GM12878 (cell line): Measurements from ENCODE around the gene ITK. TPM values are rescaled to one million over a fixed set of nuclear protein-coding genes. Genes with fewer than 3 reads are reported as not detected.

Source experiments
- ATF7 ChIP-seq: fragments of 450-650 bp; IDR thresholded peaks from 2 replicates; pipeline ENCODE4 v1.6.1; 2016; ENCODE audit warnings: low read depth, mild to moderate bottlenecking
- CREB1 ChIP-seq: IDR thresholded peaks from 2 replicates; pipeline ENCODE4 v1.6.1; 2012; ENCODE audit warnings: low read depth, mild to moderate bottlenecking, inconsistent platforms
- EP300 ChIP-seq, 2 experiments: fragments of 150-350 bp in 1 of 2; IDR thresholded peaks; 2 replicates each; pipeline ENCODE4 v1.6.1; 2011 to 2012; ENCODE audit warnings: low read depth in 2 of 2, low read length in 2 of 2, borderline replicate concordance in 1 of 2, improper control_type of control experiment in 1 of 2, inconsistent platforms in 1 of 2; ENCODE audit not compliant: control insufficient read depth in 1 of 2
- ESRRA ChIP-seq: IDR thresholded peaks from 2 replicates; pipeline ENCODE4 v1.6.1; 2012; ENCODE audit warnings: mild to moderate bottlenecking, low read length, improper control_type of control experiment
- ETV6 ChIP-seq, 2 experiments: fragments of 450-650 bp in 1 of 2; IDR thresholded peaks in 1 of 2; conservative IDR thresholded peaks in 1 of 2; 2 replicates each; pipeline ENCODE4 v1.6.1; 2014; ENCODE audit warnings: antibody characterized with exemption in 1 of 2, borderline replicate concordance in 1 of 2, low read depth in 1 of 2, mild to moderate bottlenecking in 1 of 2, moderate library complexity in 1 of 2
- FOXK2 ChIP-seq: fragments of 450-650 bp; IDR thresholded peaks from 2 replicates; pipeline ENCODE4 v1.6.1; 2017; ENCODE audit warnings: mild to moderate bottlenecking, moderate library complexity
- MEF2B ChIP-seq: fragments of 450-650 bp; IDR thresholded peaks from 2 replicates; pipeline ENCODE4 v1.6.1; 2018; ENCODE audit warnings: mild to moderate bottlenecking, moderate library complexity; ENCODE audit not compliant: partially characterized antibody, poor library complexity, severe bottlenecking
- NBN ChIP-seq: fragments of 450-650 bp; IDR thresholded peaks from 2 replicates; pipeline ENCODE4 v1.6.1; 2016
- NFYA ChIP-seq: IDR thresholded peaks from 2 replicates; pipeline ENCODE4 v1.6.1; 2011; ENCODE audit warnings: low read depth, mild to moderate bottlenecking, low read length, improper control_type of control experiment, borderline replicate concordance
- RAD21 ChIP-seq: IDR thresholded peaks from 2 replicates; pipeline ENCODE4 v1.6.1; 2011; ENCODE audit warnings: mild to moderate bottlenecking, low read depth, low read length, moderate library complexity; ENCODE audit not compliant: insufficient read depth
- REST ChIP-seq: IDR thresholded peaks from 2 replicates; pipeline ENCODE4 v1.6.1; 2012; ENCODE audit warnings: mild to moderate bottlenecking, low read depth, low read length
- SPI1 ChIP-seq: IDR thresholded peaks from 2 replicates; pipeline ENCODE4 v1.6.1; 2011; ENCODE audit warnings: low read depth, mild to moderate bottlenecking, low read length, moderate library complexity, borderline replicate concordance; ENCODE audit not compliant: insufficient read depth
- SRF ChIP-seq, 2 experiments: IDR thresholded peaks; 2 replicates each; pipeline ENCODE4 v1.6.1; 2011; ENCODE audit warnings: low read depth in 2 of 2, low read length in 2 of 2, mild to moderate bottlenecking in 1 of 2, moderate library complexity in 1 of 2
- TCF12 ChIP-seq: IDR thresholded peaks from 2 replicates; pipeline ENCODE4 v1.6.1; 2011; ENCODE audit warnings: low read depth, mild to moderate bottlenecking, low read length
- ZBED1 ChIP-seq: IDR thresholded peaks from 2 replicates; pipeline ENCODE4 v1.6.1; 2016; ENCODE audit warnings: borderline replicate concordance
- ZNF687 ChIP-seq: fragments of 450-650 bp; IDR thresholded peaks from 2 replicates; pipeline ENCODE4 v1.6.1; 2017; ENCODE audit warnings: mild to moderate bottlenecking, moderate library complexity
- polyA plus RNA-seq, 11 experiments: library from polyadenylated mRNA; depleted of rRNA in 4 of 11; unstranded in 6 of 11; stranded (reverse) in 5 of 11; fragments of >200 nt; fragmentation: Nextera tagmentation in 4 of 11; fragmentation: Illumina TruSeq in 1 of 11; extraction: Ambion mirVana in 4 of 11; extraction: Trizol in 1 of 11; gene quantifications; 1 replicate in 1 of 11; 2 replicates in 10 of 11; pipeline versions ENCODE4 v1.2.1 to v1.2.3, GENCODE V29; 2011 to 2016; ENCODE audit warnings: inconsistent platforms in 2 of 11, missing spikeins in 2 of 11, low read depth in 1 of 11
- total RNA-seq, 4 experiments: library from RNA; depleted of rRNA in 3 of 4; stranded (reverse); fragments of >200 nt in 3 of 4; fragmentation: Illumina TruSeq in 1 of 4; extraction: Trizol in 1 of 4; gene quantifications; 2 replicates each; pipeline versions ENCODE4 v1.2.1 to v1.2.3, GENCODE V29; 2013 to 2021
- TF ChIP-seq, protein P1 (sequence below): fragments of 450-650 bp; IDR thresholded peaks from 2 replicates; pipeline ENCODE4 v1.6.1; 2017; ENCODE audit warnings: mild to moderate bottlenecking, low read depth, inconsistent platforms; ENCODE audit not compliant: poor library complexity, severe bottlenecking
- TF ChIP-seq, protein P2 (sequence below), 3 experiments: IDR thresholded peaks in 2 of 3; conservative IDR thresholded peaks in 1 of 3; 2 replicates each; pipeline ENCODE4 v1.5.1; 2011; ENCODE audit warnings: low read depth in 3 of 3, low read length in 3 of 3, mild to moderate bottlenecking in 3 of 3, control low read depth in 2 of 3, moderate library complexity in 2 of 3, inconsistent platforms in 1 of 3, mixed read lengths in 1 of 3; ENCODE audit not compliant: control insufficient read depth in 2 of 3, insufficient read depth in 1 of 3; ENCODE audit errors: extremely low read depth in 1 of 3

The ITK gene
- total and polyA plus RNA-seq, 10 of the 15 experiments (the other 5 are each of a cell fraction or from before 2014, with no cell fraction given), result 0.05 to 2.4 (median 0.76) TPM

DNA sequence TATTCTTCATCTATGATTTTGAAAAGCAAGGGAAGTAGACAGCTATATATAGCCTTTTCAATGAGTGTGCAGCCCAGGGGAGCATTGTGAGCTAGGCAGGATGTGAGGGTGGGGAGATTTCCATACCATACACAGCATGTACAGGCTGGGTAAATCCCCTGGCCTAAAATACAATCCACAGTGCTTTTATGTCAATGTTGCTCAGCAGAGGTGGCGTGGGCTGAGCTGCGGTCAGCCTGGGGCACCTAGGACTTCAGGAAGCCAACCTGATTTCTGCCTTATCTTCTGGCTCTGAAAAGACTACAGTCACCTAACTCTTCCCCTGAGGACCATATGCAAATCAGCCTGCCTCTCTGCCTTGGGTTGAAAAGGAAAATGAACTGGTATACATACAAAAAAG, 8.2 kb upstream of the ITK start (continued):
- TF ChIP-seq REST (no peak), NFYA (no peak), NBN (peak; percentile 95), ATF7 (peak; percentile 89), ETV6 (conservative IDR thresholded peaks at IDR 0.05 in 1 of 2, IDR thresholded peaks at IDR 0.05 in 1 of 2; ENCODE audit: borderline replicate concordance in 1 of 2, low read depth in 1 of 2) (peak in 1 of 2 experiments; percentile 82; a peak in 2 of 4 replicates), FOXK2 (no peak), ZNF687 (peak; percentile 29; the same call in 1 of the 2 replicates), MEF2B (peak; percentile 96), SPI1 (0 out of 2 replicates have a peak, but pooled peaks have one; percentile 18), ZBED1 (peak; percentile 95; the same call in 1 of the 2 replicates), CREB1 (peak; percentile 72), SRF (IDR thresholded peaks at IDR 0.05; ENCODE audit: low read depth in 2 of 2, low read length in 2 of 2) (no peak), TCF12 (peak; percentile 78; the same call in 1 of the 2 replicates), RAD21 (0 out of 2 replicates have a peak, but pooled peaks have one; percentile 30), EP300 (IDR thresholded peaks at IDR 0.05; ENCODE audit: borderline replicate concordance in 1 of 2, control insufficient read depth in 1 of 2, low read depth in 2 of 2, low read length in 2 of 2) (peak; percentile 88 to 94; a peak in 3 of 4 replicates), ESRRA (no peak)
- TF ChIP-seq, protein P1, sequence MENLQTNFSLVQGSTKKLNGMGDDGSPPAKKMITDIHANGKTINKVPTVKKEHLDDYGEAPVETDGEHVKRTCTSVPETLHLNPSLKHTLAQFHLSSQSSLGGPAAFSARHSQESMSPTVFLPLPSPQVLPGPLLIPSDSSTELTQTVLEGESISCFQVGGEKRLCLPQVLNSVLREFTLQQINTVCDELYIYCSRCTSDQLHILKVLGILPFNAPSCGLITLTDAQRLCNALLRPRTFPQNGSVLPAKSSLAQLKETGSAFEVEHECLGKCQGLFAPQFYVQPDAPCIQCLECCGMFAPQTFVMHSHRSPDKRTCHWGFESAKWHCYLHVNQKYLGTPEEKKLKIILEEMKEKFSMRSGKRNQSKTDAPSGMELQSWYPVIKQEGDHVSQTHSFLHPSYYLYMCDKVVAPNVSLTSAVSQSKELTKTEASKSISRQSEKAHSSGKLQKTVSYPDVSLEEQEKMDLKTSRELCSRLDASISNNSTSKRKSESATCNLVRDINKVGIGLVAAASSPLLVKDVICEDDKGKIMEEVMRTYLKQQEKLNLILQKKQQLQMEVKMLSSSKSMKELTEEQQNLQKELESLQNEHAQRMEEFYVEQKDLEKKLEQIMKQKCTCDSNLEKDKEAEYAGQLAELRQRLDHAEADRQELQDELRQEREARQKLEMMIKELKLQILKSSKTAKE, result peak; percentile 86
- TF ChIP-seq, protein P2, sequence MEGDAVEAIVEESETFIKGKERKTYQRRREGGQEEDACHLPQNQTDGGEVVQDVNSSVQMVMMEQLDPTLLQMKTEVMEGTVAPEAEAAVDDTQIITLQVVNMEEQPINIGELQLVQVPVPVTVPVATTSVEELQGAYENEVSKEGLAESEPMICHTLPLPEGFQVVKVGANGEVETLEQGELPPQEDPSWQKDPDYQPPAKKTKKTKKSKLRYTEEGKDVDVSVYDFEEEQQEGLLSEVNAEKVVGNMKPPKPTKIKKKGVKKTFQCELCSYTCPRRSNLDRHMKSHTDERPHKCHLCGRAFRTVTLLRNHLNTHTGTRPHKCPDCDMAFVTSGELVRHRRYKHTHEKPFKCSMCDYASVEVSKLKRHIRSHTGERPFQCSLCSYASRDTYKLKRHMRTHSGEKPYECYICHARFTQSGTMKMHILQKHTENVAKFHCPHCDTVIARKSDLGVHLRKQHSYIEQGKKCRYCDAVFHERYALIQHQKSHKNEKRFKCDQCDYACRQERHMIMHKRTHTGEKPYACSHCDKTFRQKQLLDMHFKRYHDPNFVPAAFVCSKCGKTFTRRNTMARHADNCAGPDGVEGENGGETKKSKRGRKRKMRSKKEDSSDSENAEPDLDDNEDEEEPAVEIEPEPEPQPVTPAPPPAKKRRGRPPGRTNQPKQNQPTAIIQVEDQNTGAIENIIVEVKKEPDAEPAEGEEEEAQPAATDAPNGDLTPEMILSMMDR (IDR thresholded peaks at IDR 0.05 in 2 of 3, conservative IDR thresholded peaks at IDR 0.05 in 1 of 3; ENCODE audit: control insufficient read depth in 2 of 3, extremely low read depth in 1 of 3, insufficient read depth in 1 of 3, low read depth in 3 of 3, low read length in 3 of 3), result no peak
